Psoas muscle (tissue), 7 donors: ENCODE data around the gene SLC52A3. TPM values are rescaled to one million over a fixed set of nuclear protein-coding genes. Genes with fewer than 3 reads are reported as not detected.

Source experiments
- polyA plus RNA-seq, 3 donors: library from polyadenylated mRNA; stranded (reverse); fragments of 200-250 nt; gene quantifications; one replicate each; pipeline ENCODE4 v1.2.3, GENCODE V29; 2013
- total RNA-seq, 4 donors: library from RNA; stranded (reverse); fragmentation: NEBNext Ultra II Directional in 2 of 4; extraction: Animal tissue kit (Norgen Biotek cat#: 25700) in 2 of 4; gene quantifications; one replicate each; pipeline versions ENCODE4 v1.2.1 to v1.2.4, GENCODE V29; 2021 to 2023
- donor health status: healthy with polysubstance abuse.
- donor health status: DM: no; HTN: no; CAD: no; lungs with moderate emphysema.
- donor health status: Bipolar disorder and iron deficiency.
- donor health status: healthy.
- donor health status: DM: no; HTN: no; CAD: no.
- donor health status: DM: no; HTN: no; CAD: no.
- donor health status: DM: yes; HTN: yes; CAD: no.

The SLC52A3 gene
- total and polyA plus RNA-seq, 7 donors, result 0.32 to 1.1 (median 0.62) TPM

Other genes starting within 250 kb of the SLC52A3 start
- 100 to 1,000 TPM; 118 to 180 (median 140) TPM for gene CSNK2A1, start 224.7 kb downstream of the SLC52A3 start, total RNA-seq
- 100 to 1,000 TPM in 1 of 3 donors, 10 to 100 TPM in 2; 43.9 to 122 (median 87.9) TPM for gene CSNK2A1, start 224.7 kb downstream of the SLC52A3 start, polyA plus RNA-seq
- 10 to 100 TPM in 1 of 4 donors, 1 to 10 TPM in 3; 5.1 to 10.6 (median 6.7) TPM for gene TCF15, start 158.2 kb downstream of the SLC52A3 start, total RNA-seq
- 1 to 10 TPM; 3.0 to 4.7 (median 3.2) TPM for gene TCF15, start 158.2 kb downstream of the SLC52A3 start, polyA plus RNA-seq
- 100 to 1,000 TPM in 1 of 4 donors, 10 to 100 TPM in 3; 30.7 to 150 (median 57.0) TPM for gene SRXN1, start 115.3 kb downstream of the SLC52A3 start, total RNA-seq
- 100 to 1,000 TPM in 2 of 3 donors, 10 to 100 TPM in 1; 37.9 to 172 (median 123) TPM for gene SRXN1, start 115.3 kb downstream of the SLC52A3 start, polyA plus RNA-seq
- gene SCRT2, start 92.7 kb downstream of the SLC52A3 start, total RNA-seq, result not detected
- not detected for gene SCRT2, start 92.7 kb downstream of the SLC52A3 start, polyA plus RNA-seq
- gene FAM110A, start 65.2 kb upstream of the SLC52A3 start, total RNA-seq, result 1 to 10 TPM in 2 of 4 donors, under 1 TPM in 2; 0.83 to 3.4 (median 1.9) TPM
- 1 to 10 TPM; 1.4 to 2.5 (median 2.4) TPM for gene FAM110A, start 65.2 kb upstream of the SLC52A3 start, polyA plus RNA-seq
- under 1 TPM in 2 of 4 donors, not detected in 2; 0.04 to 0.06 TPM for gene ANGPT4, start 147.8 kb upstream of the SLC52A3 start, total RNA-seq
- under 1 TPM; 0.03 to 0.14 (median 0.10) TPM for gene ANGPT4, start 147.8 kb upstream of the SLC52A3 start, polyA plus RNA-seq
- gene RSPO4, start 233.8 kb upstream of the SLC52A3 start, total RNA-seq, result under 1 TPM in 1 of 4 donors, not detected in 3; 0.13 TPM
- gene RSPO4, start 233.8 kb upstream of the SLC52A3 start, polyA plus RNA-seq, result under 1 TPM in 2 of 3 donors, not detected in 1; 0.01 to 0.03 TPM